Neural progenitor cell (in vitro differentiated cells): ENCODE measurements around the gene CMTM4.

Experiments used
- EZH2 ChIP-seq: fragments of 200-600 bp; sonication (generic); IDR thresholded peaks from 2 replicates; pipeline ENCODE4 v1.6.1; 2017; ENCODE audit warnings: antibody characterized with exemption, mild to moderate bottlenecking, moderate library complexity
- EZH2phosphoT487 ChIP-seq: fragments of 200-600 bp; sonication (generic); IDR thresholded peaks from 2 replicates; pipeline ENCODE4 v1.6.1; 2017; ENCODE audit warnings: antibody characterized with exemption
- TF ChIP-seq, protein P1 (sequence below): fragments of 200-600 bp; sonication (generic); IDR thresholded peaks from 2 replicates; pipeline ENCODE4 v1.5.1; 2017; ENCODE audit warnings: antibody characterized with exemption, mild to moderate bottlenecking

DNA sequence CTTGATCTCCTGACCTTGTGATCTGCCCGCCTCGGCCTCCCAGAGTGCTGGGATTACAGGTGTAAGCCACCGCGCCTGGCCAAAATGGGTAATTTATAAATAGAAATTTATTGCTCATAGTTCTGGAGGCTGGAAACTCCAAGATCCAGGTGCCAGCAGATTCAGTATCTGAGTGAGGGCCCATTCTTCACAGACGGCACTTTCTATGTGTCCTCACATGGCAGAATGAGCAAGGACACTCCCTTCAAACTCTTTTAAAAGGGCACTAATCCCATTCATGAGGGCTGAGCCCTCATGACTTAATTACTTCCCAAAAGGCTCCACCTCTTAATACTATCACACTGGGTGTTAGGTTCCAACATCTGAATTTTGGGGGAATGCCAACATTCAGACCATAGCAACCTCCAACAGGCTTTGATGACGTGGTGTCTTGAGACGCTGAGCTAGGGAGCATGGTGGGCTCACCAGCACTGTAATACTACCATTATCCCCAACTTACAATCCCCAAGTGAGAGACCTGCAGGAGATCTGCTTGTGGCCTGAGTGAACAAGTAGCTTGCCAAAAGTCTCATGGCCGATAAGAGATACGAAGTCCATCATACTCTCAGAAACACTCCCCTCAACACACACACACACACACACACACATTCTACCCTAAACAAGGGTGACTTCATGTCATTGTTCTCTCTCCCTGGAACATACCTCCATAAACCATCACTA lies 8.5 kb downstream of the CMTM4 start:
- TF ChIP-seq, protein P1, sequence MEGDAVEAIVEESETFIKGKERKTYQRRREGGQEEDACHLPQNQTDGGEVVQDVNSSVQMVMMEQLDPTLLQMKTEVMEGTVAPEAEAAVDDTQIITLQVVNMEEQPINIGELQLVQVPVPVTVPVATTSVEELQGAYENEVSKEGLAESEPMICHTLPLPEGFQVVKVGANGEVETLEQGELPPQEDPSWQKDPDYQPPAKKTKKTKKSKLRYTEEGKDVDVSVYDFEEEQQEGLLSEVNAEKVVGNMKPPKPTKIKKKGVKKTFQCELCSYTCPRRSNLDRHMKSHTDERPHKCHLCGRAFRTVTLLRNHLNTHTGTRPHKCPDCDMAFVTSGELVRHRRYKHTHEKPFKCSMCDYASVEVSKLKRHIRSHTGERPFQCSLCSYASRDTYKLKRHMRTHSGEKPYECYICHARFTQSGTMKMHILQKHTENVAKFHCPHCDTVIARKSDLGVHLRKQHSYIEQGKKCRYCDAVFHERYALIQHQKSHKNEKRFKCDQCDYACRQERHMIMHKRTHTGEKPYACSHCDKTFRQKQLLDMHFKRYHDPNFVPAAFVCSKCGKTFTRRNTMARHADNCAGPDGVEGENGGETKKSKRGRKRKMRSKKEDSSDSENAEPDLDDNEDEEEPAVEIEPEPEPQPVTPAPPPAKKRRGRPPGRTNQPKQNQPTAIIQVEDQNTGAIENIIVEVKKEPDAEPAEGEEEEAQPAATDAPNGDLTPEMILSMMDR = no peak
- TF ChIP-seq EZH2 (no peak), EZH2phosphoT487 (no peak)
